NCI-H460 (cell line): ENCODE results near the gene BBX. TPM values are rescaled to one million over a fixed set of nuclear protein-coding genes. Genes with fewer than 3 reads are reported as not detected.

Source experiments
- DNase-seq: peaks from one replicate; pipeline ENCODE4 v3.0.0-alpha.2; 2016; ENCODE audit warnings: low read depth; ENCODE audit errors: extremely low read depth
- total RNA-seq: library from RNA; depleted of rRNA; stranded (reverse); fragments of >200 nt; shearing (Covaris generic); gene quantifications from 2 replicates; pipeline ENCODE4 v1.2.3, GENCODE V29; 2014

Gene BBX
- total RNA-seq, 1 experiment from 2014 or later, result 44.0 TPM

- DNase-seq, result no peak
These were observed 76.4 kb downstream of the BBX start for GRCh38 chr3:107598926-107599771.

- no peak for DNase-seq
These were observed 77.0 kb downstream of the BBX start for GRCh38 chr3:107599772-107600145.

- no peak for DNase-seq
These were observed 78.0 kb downstream of the BBX start for GRCh38 chr3:107600780-107601179.

DNA sequence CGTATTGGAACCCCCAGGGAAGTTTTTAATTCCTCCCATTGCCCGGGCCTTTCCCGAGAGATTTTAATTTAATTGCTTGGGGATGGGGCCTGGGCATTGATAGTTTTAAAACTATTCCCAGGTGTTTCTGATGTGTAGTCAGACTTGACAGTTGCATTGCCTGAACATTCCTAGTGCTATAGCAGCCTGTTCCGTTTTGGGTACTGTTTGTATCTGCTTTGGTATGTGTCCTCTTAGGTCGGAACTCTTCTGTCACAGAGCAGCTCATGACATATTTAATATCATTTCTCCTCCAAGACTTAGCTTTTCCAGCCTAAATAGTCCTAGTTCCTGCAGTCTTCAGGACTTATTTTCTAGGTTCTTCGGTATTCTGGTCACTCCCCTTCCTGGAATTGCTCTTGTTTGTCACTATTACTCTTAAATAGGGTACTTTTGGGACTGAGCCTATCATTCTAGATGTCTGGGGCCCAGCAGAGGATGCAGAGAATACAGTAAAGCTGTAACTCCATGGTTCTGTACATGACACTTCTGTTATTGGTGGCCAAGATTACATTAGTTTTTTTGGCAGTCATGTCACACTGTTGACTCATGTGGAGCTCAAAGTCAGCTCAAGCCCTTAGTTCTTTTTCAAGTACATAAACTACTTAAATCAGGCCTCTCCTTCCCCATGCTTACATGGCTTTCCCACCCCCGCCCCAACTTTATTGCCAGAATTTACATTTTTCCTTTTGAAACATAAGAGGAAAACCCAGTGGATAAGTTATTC, 81.5 kb downstream of the BBX start:
- no peak for DNase-seq

DNA sequence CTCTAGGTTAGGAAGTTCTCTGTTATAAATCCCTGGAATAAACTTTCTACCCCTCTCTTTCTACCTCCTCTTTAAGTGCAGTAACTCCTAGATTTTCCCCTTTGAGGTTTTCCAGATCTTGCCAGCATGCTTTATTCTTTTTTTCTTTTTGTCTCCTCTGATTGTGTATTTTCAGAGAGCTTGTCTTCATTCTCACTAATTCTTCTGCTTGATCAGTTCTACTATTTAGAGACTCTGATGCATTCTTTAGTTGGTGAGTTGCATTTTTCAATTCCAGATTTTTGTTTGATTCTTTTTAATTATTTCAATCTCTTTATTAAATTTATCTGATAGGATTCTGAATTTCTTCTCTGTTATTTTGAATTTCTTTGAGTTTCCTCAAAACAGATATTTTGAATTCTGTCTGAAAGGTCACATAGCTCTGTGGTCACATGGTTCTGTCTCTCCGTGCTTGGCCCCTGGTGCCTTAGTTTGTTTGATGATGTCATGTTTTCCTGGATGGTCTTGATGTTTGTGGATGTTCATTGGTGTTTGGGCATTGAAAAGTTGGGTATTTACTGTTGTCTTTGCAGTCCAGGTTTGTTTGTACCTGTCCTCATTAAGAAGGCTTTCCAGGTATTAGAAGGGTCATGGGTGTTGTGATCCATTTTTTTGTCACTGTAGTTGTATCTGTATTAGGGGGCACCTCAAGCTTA, 89.2 kb downstream of the BBX start:
- no peak for DNase-seq

DNA sequence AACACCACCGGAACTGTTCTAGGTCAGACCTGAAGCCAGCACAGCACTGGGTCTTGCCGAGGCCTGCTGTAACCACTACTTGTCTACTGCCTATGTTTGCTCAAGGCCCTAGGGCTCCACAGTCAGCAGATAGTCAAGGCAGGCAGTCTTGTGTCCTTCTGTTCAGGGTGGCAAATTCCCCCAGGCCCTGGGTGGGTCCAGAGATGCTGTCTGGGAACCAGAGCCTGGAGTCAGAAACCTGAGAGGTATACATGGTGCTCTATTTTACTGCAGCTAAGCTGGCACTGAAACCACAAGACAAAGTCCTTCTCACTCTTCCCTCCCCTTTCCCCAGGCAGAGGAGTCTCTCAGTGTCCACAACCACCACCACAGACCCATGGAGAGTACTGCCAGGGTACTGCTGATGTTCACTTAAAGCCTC, 89.9 kb downstream of the BBX start:
- no peak for DNase-seq

GRCh38 chr3:107619549-107619948, 96.8 kb downstream of the BBX start:
- DNase-seq, result no peak

GRCh38 chr3:107620534-107620933, 97.8 kb downstream of the BBX start:
- DNase-seq, result no peak

GRCh38 chr3:107621465-107621864, 98.7 kb downstream of the BBX start:
- no peak for DNase-seq

DNA sequence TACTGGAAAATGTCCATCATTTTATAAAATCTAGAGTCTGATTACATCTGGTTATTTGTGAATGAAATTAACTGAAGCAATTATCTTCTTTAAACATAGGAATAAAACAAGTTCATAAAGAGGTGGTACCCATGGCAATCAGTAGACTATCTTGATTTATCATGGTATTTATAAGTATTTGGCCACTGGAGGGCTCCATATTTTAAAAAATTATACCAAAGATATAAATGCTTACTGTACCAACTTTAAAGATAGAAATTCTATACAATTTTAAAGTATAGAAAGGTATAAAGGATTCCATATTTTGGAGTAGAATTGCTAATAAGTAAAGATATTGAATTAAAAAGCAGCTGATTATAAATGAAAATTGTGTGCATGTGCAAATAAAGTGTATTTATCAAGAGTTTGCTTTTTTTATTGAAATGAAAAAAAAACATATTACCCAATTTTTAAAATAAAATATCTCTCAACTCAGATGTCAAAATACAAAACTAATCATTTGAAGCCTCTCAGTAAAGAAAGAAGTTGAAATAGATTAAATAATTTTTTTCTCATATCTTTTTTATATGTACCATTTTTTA, 105.3 kb downstream of the BBX start:
- no peak for DNase-seq

GRCh38 chr3:107629566-107629965, 106.8 kb downstream of the BBX start:
- DNase-seq, result no peak

GRCh38 chr3:107630779-107631178, 108.0 kb downstream of the BBX start:
- no peak for DNase-seq

GRCh38 chr3:107632576-107632975, 109.8 kb downstream of the BBX start:
- DNase-seq, result no peak

GRCh38 chr3:107633327-107634098, 110.8 kb downstream of the BBX start:
- DNase-seq, result no peak

- no peak for DNase-seq
These were observed 111.3 kb downstream of the BBX start for GRCh38 chr3:107634099-107634489.

GRCh38 chr3:107637416-107638183, 114.8 kb downstream of the BBX start:
- DNase-seq, result no peak

- DNase-seq, result no peak
These were observed 119.0 kb downstream of the BBX start for GRCh38 chr3:107641572-107642307.

- DNase-seq, result no peak
These were observed 120.5 kb downstream of the BBX start for GRCh38 chr3:107643038-107643883.
